HCT116 (cell line): ENCODE data around the gene CDCP2. TPM values are rescaled to one million over a fixed set of nuclear protein-coding genes. Genes with fewer than 3 reads are reported as not detected.

Experiments used
- ATAC-seq: fragments of 200-7000 bp; cut with Tn5 transposase; 2 replicates; pipeline ENCODE4 v1.9.1; 2020; ENCODE audit warnings: mild to moderate bottlenecking, moderate library complexity
- BruUV-seq: library from RNA; stranded (reverse); fragments of 400-500 nt; replicated peaks from 2 replicates; lab custom pipeline; 2021; lab: Mats Ljungman, UMichigan
- CTCF ChIA-PET: fragments of 300-600 bp; sonication (Branson Sonifier 250); formaldehyde crosslinking; loops from one replicate; lab custom pipeline; 2021; ENCODE audit warnings: antibody characterized with exemption; lab: Charles Lee
- POLR2A ChIA-PET: fragments of 300-600, 350-600 bp; sonication (Branson Sonifier 250); formaldehyde crosslinking; loops from one replicate; lab custom pipeline; 2021; ENCODE audit warnings: antibody characterized with exemption; lab: Charles Lee
- RAD21 ChIA-PET, 2 experiments: fragments of 300-600 bp; sonication (Branson Sonifier 250); formaldehyde crosslinking; loops; one replicate each; lab custom pipeline; 2023; ENCODE audit warnings: low total read pairs in 2 of 2; ENCODE audit not compliant: uncharacterized antibody in 2 of 2, unreplicated experiment in 2 of 2, low non-redundant PET in 1 of 2; lab: Charles Lee
- DNase-seq: peaks from one replicate; pipeline ENCODE4 v3.0.0-alpha.2; 2010; ENCODE audit warnings: low read depth, low spot score
- H2AFZ ChIP-seq: fragments of 200-600 bp; shearing (Covaris generic), sonication (generic); 2 replicates; pipeline ENCODE4 v1.6.1; 2017; ENCODE audit warnings: low read depth, mixed run types, mixed read lengths, antibody characterized with exemption, low read length; ENCODE audit not compliant: poor library complexity, severe bottlenecking
- H3K27ac ChIP-seq: 2 replicates; pipeline ENCODE4 v1.5.1; 2012; ENCODE audit warnings: low read depth, low read length
- H3K27me3 ChIP-seq: fragments of 200-600 bp; sonication (generic); 2 replicates; pipeline ENCODE4 v1.6.1; 2016; ENCODE audit warnings: mixed run types, low read length, mixed read lengths; ENCODE audit not compliant: insufficient read depth
- H3K36me3 ChIP-seq, 2 experiments: fragments of 200-500 bp in 1 of 2; fragments of 200-600 bp in 1 of 2; sonication (Bioruptor generic) in 1 of 2; sonication (generic) in 1 of 2; 2 replicates each; pipeline versions ENCODE4 v1.5.1 to v1.6.1; 2014 to 2016; ENCODE audit warnings: low read length in 2 of 2, inconsistent platforms in 1 of 2, mixed read lengths in 1 of 2, mixed run types in 1 of 2; ENCODE audit not compliant: insufficient read depth in 2 of 2, control insufficient read depth in 1 of 2
- H3K4me1 ChIP-seq, 2 experiments: fragments of 200-600 bp in 1 of 2; sonication (generic) in 1 of 2; 2 replicates each; pipeline versions ENCODE4 v1.5.1 to v1.6.1; 2012 to 2017; ENCODE audit warnings: low read length in 2 of 2, inconsistent platforms in 1 of 2, mild to moderate bottlenecking in 1 of 2, mixed read lengths in 1 of 2, mixed run types in 1 of 2, moderate library complexity in 1 of 2; ENCODE audit not compliant: insufficient read depth in 2 of 2, control insufficient read depth in 1 of 2
- H3K4me2 ChIP-seq: fragments of 200-600 bp; sonication (generic); 2 replicates; pipeline ENCODE4 v1.6.1; 2017; ENCODE audit warnings: mixed run types, low read length, mixed read lengths
- H3K4me3 ChIP-seq, 2 experiments: fragments of 200-600 bp in 1 of 2; sonication (generic) in 1 of 2; replicated peaks in 1 of 2; 2 replicates each; pipeline ENCODE4 v1.5.1; 2011 to 2016; ENCODE audit warnings: low read length in 2 of 2, control low read depth in 1 of 2, low read depth in 1 of 2, mild to moderate bottlenecking in 1 of 2, mixed read lengths in 1 of 2, mixed run types in 1 of 2
- H3K79me2 ChIP-seq: fragments of 200-600 bp; sonication (generic); 2 replicates; pipeline ENCODE4 v1.6.1; 2017; ENCODE audit warnings: mild to moderate bottlenecking, mixed run types, low read length, moderate library complexity, mixed read lengths; ENCODE audit not compliant: insufficient read depth
- H3K9ac ChIP-seq: fragments of 200-600 bp; sonication (generic); 2 replicates; pipeline ENCODE4 v1.6.1; 2016; ENCODE audit warnings: low read length, mixed read lengths
- H3K9me2 ChIP-seq: fragments of 200-600 bp; sonication (generic), shearing (Covaris generic); 2 replicates; pipeline ENCODE4 v1.6.1; 2017; ENCODE audit warnings: mixed run types, mild to moderate bottlenecking, moderate library complexity; ENCODE audit not compliant: insufficient read depth
- H3K9me3 ChIP-seq, 2 experiments: fragments of 200-500 bp in 1 of 2; fragments of 200-600 bp in 1 of 2; sonication (Bioruptor generic) in 1 of 2; sonication (generic) in 1 of 2; 2 replicates each; pipeline ENCODE4 v1.6.1; 2014 to 2017; ENCODE audit warnings: low read length in 2 of 2, mixed read lengths in 2 of 2, inconsistent platforms in 1 of 2, low read depth in 1 of 2, mild to moderate bottlenecking in 1 of 2, mixed run types in 1 of 2, moderate library complexity in 1 of 2; ENCODE audit not compliant: control insufficient read depth in 1 of 2, insufficient read depth in 1 of 2
- H4K20me1 ChIP-seq: fragments of 200-600 bp; sonication (generic), shearing (Covaris generic); 2 replicates; pipeline ENCODE4 v1.6.1; 2017; ENCODE audit warnings: mixed run types, mild to moderate bottlenecking, moderate library complexity; ENCODE audit not compliant: insufficient read depth
- EZH2 ChIP-seq: fragments of 200-600 bp; sonication (generic); IDR thresholded peaks from 2 replicates; pipeline ENCODE4 v1.6.1; 2017; ENCODE audit warnings: antibody characterized with exemption, mixed run types
- JUND ChIP-seq: IDR thresholded peaks from 2 replicates; pipeline ENCODE4 v1.6.1; 2012
- RAD21 ChIP-seq: IDR thresholded peaks from 2 replicates; pipeline ENCODE4 v1.6.1; 2012; ENCODE audit warnings: low read depth, mild to moderate bottlenecking
- SIN3A ChIP-seq: IDR thresholded peaks from 2 replicates; pipeline ENCODE4 v1.6.1; 2012; ENCODE audit warnings: low read depth
- SRF ChIP-seq: IDR thresholded peaks from 2 replicates; pipeline ENCODE4 v1.6.1; 2012; ENCODE audit warnings: low read depth
- TCF7L2 ChIP-seq: IDR thresholded peaks from 2 replicates; pipeline ENCODE4 v1.7.0; 2011; ENCODE audit warnings: borderline replicate concordance, inconsistent platforms; ENCODE audit not compliant: insufficient read depth, insufficient read length; ENCODE audit errors: extremely low read depth
- ZFX ChIP-seq: fragments of 450-650 bp; IDR thresholded peaks from 2 replicates; pipeline ENCODE4 v1.6.1; 2017
- intact Hi-C: fragments of 100-400 bp; cut with micrococcal nuclease; formaldehyde crosslinking; loops from 2 replicates; pipeline ENCODE4 v1.10.0; 2022
- total RNA-seq: library from RNA; stranded (reverse); gene quantifications from one replicate; pipeline ENCODE4 v1.2.1, GENCODE V29; 2021; ENCODE audit not compliant: unreplicated experiment
- TF ChIP-seq, protein P1 (sequence below): IDR thresholded peaks from 2 replicates; pipeline ENCODE4 v1.6.1; 2012; ENCODE audit warnings: low read depth
- TF ChIP-seq, protein P2 (sequence below), 3 experiments: fragments of 200-600 bp in 1 of 3; sonication (generic) in 1 of 3; IDR thresholded peaks in 2 of 3; conservative IDR thresholded peaks in 1 of 3; 2 replicates each; pipeline ENCODE4 v1.5.1; 2012 to 2017; ENCODE audit warnings: low read depth in 2 of 3, low read length in 2 of 3, antibody characterized with exemption in 1 of 3, borderline replicate concordance in 1 of 3, control low read depth in 1 of 3, mild to moderate bottlenecking in 1 of 3, mixed read lengths in 1 of 3, mixed run types in 1 of 3, moderate library complexity in 1 of 3; ENCODE audit not compliant: insufficient read depth in 1 of 3
- TF ChIP-seq, protein P3 (sequence below): IDR thresholded peaks from 2 replicates; pipeline ENCODE4 v1.6.1; 2012

CDCP2 gene
- total RNA-seq, 1 experiment from 2014 or later, result 0.22 TPM

DNA sequence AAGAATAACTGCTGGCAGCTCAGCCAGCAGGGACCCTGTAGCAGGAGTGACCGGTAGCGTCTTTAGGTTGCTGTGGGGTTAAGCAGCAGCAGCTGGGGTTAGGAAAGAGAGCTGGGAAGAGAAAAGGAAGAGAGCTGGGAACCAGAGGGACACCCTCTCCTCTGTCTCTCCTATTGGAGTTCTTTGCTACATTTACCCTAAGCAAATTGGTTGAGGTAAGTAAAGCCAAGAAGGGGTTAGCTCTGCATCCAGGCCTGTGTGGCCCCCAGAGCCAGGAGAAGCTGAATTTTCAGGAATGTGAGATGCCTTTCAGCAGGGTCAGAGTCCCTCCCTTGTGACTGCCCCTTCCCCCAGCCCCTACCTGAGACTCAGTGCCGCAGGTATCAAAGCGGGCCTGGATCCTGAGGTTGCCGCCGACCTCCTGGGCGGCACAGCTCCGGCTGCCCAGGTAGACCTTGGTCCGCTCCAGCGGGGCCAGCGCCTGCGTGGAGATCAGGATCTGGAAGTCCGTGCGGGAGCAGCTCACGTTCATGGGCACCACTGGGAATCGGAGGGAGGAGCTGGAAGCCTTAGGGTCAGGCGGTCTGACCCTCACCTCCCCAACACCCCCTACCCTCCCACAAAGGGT, 16.4 kb downstream of the CDCP2 start:
- no TSS peak for BruUV-seq
- H3K79me2 ChIP-seq, result no peaks in the 10 kb centered on the region
- no peaks in the 10 kb centered on the region for H3K9me3 ChIP-seq
- DNase-seq (no peak), ATAC-seq (no peak)
- no peaks in the 10 kb centered on the region for H3K36me3 ChIP-seq
- H3K27ac ChIP-seq, result no peak overlapping the region
- no peaks in the 10 kb centered on the region for H3K9me2 ChIP-seq
- TF ChIP-seq ZFX, result no peak
- TF ChIP-seq SRF, result no peak
- TF ChIP-seq SIN3A, result no peak
- no peak for TF ChIP-seq RAD21
- TF ChIP-seq, protein P1, sequence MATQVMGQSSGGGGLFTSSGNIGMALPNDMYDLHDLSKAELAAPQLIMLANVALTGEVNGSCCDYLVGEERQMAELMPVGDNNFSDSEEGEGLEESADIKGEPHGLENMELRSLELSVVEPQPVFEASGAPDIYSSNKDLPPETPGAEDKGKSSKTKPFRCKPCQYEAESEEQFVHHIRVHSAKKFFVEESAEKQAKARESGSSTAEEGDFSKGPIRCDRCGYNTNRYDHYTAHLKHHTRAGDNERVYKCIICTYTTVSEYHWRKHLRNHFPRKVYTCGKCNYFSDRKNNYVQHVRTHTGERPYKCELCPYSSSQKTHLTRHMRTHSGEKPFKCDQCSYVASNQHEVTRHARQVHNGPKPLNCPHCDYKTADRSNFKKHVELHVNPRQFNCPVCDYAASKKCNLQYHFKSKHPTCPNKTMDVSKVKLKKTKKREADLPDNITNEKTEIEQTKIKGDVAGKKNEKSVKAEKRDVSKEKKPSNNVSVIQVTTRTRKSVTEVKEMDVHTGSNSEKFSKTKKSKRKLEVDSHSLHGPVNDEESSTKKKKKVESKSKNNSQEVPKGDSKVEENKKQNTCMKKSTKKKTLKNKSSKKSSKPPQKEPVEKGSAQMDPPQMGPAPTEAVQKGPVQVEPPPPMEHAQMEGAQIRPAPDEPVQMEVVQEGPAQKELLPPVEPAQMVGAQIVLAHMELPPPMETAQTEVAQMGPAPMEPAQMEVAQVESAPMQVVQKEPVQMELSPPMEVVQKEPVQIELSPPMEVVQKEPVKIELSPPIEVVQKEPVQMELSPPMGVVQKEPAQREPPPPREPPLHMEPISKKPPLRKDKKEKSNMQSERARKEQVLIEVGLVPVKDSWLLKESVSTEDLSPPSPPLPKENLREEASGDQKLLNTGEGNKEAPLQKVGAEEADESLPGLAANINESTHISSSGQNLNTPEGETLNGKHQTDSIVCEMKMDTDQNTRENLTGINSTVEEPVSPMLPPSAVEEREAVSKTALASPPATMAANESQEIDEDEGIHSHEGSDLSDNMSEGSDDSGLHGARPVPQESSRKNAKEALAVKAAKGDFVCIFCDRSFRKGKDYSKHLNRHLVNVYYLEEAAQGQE, result no peak
- no peak for TF ChIP-seq EZH2
- TF ChIP-seq, protein P2, sequence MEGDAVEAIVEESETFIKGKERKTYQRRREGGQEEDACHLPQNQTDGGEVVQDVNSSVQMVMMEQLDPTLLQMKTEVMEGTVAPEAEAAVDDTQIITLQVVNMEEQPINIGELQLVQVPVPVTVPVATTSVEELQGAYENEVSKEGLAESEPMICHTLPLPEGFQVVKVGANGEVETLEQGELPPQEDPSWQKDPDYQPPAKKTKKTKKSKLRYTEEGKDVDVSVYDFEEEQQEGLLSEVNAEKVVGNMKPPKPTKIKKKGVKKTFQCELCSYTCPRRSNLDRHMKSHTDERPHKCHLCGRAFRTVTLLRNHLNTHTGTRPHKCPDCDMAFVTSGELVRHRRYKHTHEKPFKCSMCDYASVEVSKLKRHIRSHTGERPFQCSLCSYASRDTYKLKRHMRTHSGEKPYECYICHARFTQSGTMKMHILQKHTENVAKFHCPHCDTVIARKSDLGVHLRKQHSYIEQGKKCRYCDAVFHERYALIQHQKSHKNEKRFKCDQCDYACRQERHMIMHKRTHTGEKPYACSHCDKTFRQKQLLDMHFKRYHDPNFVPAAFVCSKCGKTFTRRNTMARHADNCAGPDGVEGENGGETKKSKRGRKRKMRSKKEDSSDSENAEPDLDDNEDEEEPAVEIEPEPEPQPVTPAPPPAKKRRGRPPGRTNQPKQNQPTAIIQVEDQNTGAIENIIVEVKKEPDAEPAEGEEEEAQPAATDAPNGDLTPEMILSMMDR (IDR thresholded peaks at IDR 0.05 in 2 of 3, conservative IDR thresholded peaks at IDR 0.05 in 1 of 3; ENCODE audit: borderline replicate concordance in 1 of 3, insufficient read depth in 1 of 3, low read depth in 2 of 3, low read length in 2 of 3), result no peak
- TF ChIP-seq JUND, result no peak
- no peak for TF ChIP-seq TCF7L2
- TF ChIP-seq, protein P3, sequence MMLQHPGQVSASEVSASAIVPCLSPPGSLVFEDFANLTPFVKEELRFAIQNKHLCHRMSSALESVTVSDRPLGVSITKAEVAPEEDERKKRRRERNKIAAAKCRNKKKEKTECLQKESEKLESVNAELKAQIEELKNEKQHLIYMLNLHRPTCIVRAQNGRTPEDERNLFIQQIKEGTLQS, result no peak
- no peak overlapping the region for H3K9ac ChIP-seq
- POLR2A ChIA-PET, result no interaction called here
- H2AFZ ChIP-seq, result no peak overlapping the region
- no peaks in the 10 kb centered on the region for H3K27me3 ChIP-seq
- H3K4me2 ChIP-seq, result no peak overlapping the region
- intact Hi-C loops, result no loop called here
- no peak overlapping the region for H3K4me3 ChIP-seq
- no peaks in the 10 kb centered on the region; a peak in 1 of 4 replicates for H3K4me1 ChIP-seq
- no peaks in the 10 kb centered on the region for H4K20me1 ChIP-seq
- CTCF ChIA-PET, result interaction anchor here (1.5 kb wide), 1 partner anchor 11 kb away, joined by 3 read pairs; no protein-coding TSS in a partner anchor
- RAD21 ChIA-PET, result no interaction called here
